GM19397 (cell line): Measurements from ENCODE around the gene STXBP5L.
"Not testable (repeated sequence)": the region's sequence is repeated elsewhere in the genome, so short reads cannot be mapped to it uniquely, and the experiment has no call there.

Experiments used
- ATAC-seq: cut with Tn5 transposase; IDR thresholded peaks from one replicate; pipeline ENCODE4 v1.9.1; 2021; ENCODE audit warnings: mild to moderate bottlenecking, moderate library complexity; ENCODE audit not compliant: unreplicated experiment

Gene STXBP5L

DNA sequence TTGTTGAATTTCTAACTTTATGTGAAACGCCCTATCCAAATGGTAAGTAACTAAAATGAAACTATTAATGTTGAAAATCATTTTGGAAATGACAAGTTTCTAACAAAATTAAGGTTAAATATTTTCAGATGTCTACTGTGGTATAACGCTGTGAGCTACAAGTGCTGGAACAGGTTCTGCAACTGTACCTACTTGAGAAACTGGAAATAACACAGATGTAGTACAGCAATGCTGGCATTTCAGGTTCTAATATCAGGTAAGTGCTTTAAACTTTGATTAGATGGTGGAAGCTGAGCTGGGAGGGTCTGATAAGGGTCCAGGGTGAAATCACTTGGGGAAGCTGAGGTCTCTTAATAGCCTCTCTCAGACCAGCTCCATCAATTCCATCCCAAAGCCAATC is 315.1 kb downstream of the STXBP5L start:
- ATAC-seq = no peak

- ATAC-seq = no peak
Measured at GRCh38 chr3:121228971-121229370, 321.0 kb downstream of the STXBP5L start.

DNA sequence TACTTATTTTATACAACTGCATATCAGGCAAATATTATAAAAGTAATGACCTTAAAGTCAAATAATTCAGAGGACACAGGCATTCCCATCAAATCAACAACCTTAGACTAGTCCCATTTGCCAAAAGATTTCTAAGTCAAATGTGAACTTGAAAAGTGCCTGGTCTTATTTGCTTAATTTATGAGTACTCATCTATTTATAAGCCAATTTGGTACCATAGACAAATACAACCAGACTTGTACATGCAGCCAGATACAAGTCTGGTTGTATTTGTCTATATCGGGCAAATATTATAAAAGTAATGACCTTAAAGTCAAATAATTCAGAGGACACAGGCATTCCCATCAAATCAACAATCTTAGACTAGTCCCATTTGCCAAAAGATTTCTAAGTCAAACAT is 322.2 kb downstream of the STXBP5L start:
- not testable (repeated sequence) for ATAC-seq

GRCh38 chr3:121231872-121232271 is 323.9 kb downstream of the STXBP5L start:
- ATAC-seq = no peak

- ATAC-seq = no peak
Measured at GRCh38 chr3:121232309-121233225, 324.6 kb downstream of the STXBP5L start.

GRCh38 chr3:121243208-121243607 is 335.2 kb downstream of the STXBP5L start:
- no peak for ATAC-seq

DNA sequence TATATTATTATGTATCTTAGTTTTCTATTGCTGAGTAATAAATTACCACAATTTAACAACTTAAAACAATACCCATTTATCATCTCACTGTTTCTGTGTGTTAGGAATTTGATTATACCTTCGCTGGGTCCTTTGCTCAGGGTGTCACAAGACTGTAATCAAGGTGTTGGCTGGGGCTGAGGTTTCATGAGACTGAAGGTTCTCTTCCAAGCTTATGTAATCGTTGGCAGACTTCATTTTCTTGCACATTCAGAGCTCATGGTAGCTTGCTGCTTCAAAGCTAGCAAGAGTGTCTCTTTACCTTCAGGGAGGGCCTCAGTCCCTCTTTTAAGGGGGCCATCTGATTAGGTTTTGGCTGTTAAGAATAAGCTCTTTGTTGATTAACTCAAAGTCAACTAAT is 344.7 kb downstream of the STXBP5L start:
- ATAC-seq = no peak

DNA sequence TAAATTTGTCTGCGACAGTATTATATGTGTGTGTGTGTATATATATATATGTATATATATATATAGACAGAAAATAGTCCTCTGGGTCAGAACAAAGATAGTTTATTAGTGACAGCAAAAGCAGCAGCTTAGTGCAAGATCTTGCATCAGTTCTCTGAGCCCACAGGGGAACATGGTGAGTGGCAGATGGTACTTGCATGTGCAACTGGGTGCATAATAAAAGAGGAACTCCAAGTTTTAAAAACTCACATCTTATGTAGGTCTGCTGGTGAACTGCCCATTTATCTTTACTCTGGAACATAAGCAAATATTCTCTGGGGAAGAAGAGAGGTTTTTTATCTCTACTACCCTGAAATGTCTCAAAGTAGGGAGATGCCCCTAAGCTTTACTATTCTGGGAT is 361.4 kb downstream of the STXBP5L start:
- ATAC-seq = no peak

DNA sequence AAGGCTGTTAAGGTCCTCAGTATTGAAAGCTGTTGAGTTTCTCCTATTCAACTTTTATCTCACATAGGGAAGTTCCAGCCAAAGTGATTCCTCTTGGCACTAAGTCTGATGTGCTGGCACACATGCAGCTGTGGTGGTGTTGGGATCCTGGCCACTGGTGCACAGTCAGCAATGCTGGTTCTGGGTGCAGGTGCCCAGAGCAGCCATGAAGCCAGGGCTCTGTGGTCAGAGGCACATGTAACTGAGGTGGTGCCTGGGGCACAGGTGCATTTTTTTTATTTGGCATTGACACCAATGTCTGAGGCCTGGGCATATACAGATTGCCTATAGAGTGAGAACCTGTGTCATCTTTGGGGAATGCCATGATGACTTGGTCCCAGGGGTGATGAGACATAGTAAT is 366.4 kb downstream of the STXBP5L start:
- ATAC-seq = no peak

DNA sequence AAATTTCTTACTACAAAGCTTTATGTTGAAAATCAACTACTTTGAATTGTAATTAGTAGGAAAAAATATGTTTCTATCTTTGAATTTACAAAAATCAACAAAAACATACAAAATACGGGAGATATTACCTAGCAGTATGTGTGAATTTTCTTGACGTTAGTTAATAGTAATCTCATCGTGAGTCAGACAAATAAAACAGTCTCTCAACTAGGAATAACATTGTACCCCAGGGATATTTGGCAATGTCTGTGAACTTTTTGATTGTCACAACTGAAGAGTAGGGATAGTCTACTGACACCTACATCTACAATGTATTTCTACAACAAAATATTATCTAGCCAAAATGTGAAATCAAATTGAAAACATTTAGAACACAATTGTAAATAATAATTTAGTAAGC is 387.4 kb downstream of the STXBP5L start:
- no peak for ATAC-seq

GRCh38 chr3:121295979-121296378 is 388.0 kb downstream of the STXBP5L start:
- no peak for ATAC-seq

GRCh38 chr3:121324320-121324719 is 416.3 kb downstream of the STXBP5L start:
- ATAC-seq = no peak

- no peak for ATAC-seq
Measured at GRCh38 chr3:121330118-121330517, 422.1 kb downstream of the STXBP5L start.

DNA sequence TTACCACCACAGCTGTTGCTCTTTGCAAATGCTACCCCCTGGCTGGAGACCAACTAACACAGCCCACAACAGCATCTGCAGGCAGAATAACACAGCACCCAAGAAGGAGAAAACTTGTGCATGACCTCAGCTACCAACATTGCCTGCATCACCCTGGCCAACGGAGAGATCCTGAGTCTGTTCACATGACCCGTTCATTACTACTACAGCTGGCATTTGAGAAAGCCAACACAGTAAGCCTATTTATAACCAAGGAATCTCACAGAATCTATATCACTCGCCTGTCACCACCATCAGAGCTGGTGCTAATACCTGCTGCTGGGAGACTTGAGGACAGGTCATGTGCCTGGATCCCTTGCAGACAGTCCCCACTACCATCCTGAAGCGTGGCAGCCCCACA is 422.6 kb downstream of the STXBP5L start:
- no peak for ATAC-seq

DNA sequence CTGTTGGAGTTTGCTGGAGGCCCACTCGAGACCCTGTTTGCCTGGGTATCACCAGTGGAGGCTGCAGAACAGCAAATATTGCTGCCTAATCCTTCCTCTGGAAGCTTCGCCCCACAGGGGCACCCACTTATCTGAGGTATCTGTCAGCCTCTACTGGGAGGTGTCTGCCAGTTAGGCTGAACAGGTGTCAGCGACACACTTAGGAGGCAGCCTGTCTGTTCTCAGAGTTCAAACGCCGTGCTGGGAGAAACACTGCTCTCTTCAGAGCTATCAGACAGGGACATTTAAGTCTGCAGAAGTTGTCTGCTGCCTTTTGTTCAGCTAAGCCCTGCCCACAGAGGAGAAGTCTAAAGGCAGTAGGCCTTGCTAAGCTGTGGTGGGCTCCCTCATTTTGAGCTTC is 448.0 kb downstream of the STXBP5L start:
- ATAC-seq = not testable (repeated sequence)

DNA sequence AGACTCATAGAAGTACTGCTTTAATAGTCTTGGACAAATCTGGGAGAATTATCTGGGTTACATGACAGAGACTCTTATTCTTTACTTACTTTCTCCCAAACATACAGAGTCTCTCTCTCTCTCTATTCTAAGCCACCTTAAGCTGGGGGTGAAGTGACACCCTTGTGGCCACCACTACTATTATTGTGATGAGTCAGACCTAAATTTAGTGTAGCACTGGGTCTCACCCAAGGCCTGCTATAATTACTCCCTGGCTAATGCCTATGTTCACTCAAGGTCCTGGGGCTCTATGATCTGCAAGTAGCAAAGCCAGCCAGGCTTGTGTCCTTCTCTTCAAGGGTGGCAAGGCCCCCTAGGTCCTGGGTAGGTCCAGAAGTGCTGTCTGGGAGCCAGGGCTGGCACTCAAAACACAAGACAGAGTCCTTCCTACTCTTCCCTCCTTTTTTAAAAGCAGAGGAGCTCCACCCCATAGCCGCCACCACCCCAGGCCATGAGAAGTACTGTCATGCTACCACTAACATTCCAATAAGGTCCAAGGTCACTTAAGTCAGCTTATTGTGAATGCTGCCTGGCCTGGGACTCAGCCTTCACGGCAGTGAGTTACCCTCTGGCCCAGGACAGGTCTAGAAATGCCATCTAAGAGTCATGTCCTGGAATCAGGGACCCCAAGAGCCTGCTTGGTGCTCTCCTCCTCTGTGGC is 454.2 kb downstream of the STXBP5L start:
- no peak for ATAC-seq

- not testable (repeated sequence) for ATAC-seq
Measured at GRCh38 chr3:121388308-121388707, 480.3 kb downstream of the STXBP5L start.

DNA sequence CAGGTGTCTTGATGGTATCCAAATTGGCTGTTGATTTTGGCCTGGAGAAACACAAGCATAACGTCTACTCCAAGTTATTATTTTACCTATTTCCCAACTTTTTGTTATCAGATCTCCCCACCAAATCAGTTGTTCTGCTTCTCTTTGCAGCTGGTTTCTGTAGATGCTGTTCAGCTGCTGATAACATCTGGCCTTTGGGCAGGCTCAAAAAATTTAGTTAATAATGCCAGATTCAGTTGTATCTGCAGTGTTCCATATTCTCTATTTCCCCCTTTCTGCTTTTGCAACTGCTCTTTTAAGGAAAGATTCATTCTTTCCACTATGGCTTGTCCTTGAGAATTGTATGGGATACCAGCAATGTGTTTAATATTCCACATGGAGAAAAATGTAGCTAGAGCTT is 488.0 kb downstream of the STXBP5L start:
- not testable (repeated sequence) for ATAC-seq

GRCh38 chr3:121398051-121398450 is 490.0 kb downstream of the STXBP5L start:
- not testable (repeated sequence) for ATAC-seq

GRCh38 chr3:121399820-121400219 is 491.8 kb downstream of the STXBP5L start:
- no peak for ATAC-seq

GRCh38 chr3:121405631-121406030 is 497.6 kb downstream of the STXBP5L start:
- ATAC-seq = no peak

GRCh38 chr3:121411523-121411922 is 503.5 kb downstream of the STXBP5L start:
- no peak for ATAC-seq
